HUES48 (cell line): ENCODE data around the gene PALM3.

Experiments used
- H3K27ac ChIP-seq: one replicate; pipeline ENCODE4 v1.7.0; 2013; ENCODE audit warnings: low read depth, low read length, inconsistent platforms
- H3K27me3 ChIP-seq: 2 replicates; pipeline ENCODE4 v1.6.1; 2013; ENCODE audit warnings: mild to moderate bottlenecking, low read length; ENCODE audit not compliant: control insufficient read depth, insufficient read depth
- H3K36me3 ChIP-seq: 2 replicates; pipeline ENCODE4 v1.6.1; 2013; ENCODE audit warnings: low read length; ENCODE audit not compliant: control insufficient read depth, insufficient read depth
- H3K4me1 ChIP-seq: 2 replicates; pipeline ENCODE4 v1.6.1; 2013; ENCODE audit warnings: mild to moderate bottlenecking, low read length; ENCODE audit not compliant: control insufficient read depth, insufficient read depth
- H3K4me3 ChIP-seq: 2 replicates; pipeline ENCODE4 v1.5.1; 2013; ENCODE audit warnings: mild to moderate bottlenecking, low read depth, low read length
- H3K9ac ChIP-seq: 2 replicates; pipeline ENCODE4 v1.6.1; 2013; ENCODE audit warnings: mild to moderate bottlenecking, low read depth, low read length, moderate library complexity
- H3K9me3 ChIP-seq: 2 replicates; pipeline ENCODE4 v1.6.1; 2013; ENCODE audit warnings: low read length; ENCODE audit not compliant: control insufficient read depth, insufficient read depth

Gene PALM3

GRCh38 chr19:14072535-14073260 is 10.8 kb upstream of the PALM3 start, which contains the start of gene MISP3:
TSS of gene MISP3 (plus strand) at chr19:14072786. CDS start at chr19:14073310, 524 bp downstream.
- Histone ChIP-seq H3K9me3 (no peaks in the 10 kb centered on the region), H3K27me3 (peaks cover 46% of the 10 kb centered on the region), H3K27ac (no peak within 1 kb of the TSS), H3K4me1 (peaks cover 4% of the 10 kb centered on the region; the same call in 1 of the 2 replicates), H3K9ac (no peak within 1 kb of the TSS), H3K36me3 (no peaks in the 10 kb centered on the region), H3K4me3 (peak within 1 kb of the TSS; percentile 62)

GRCh38 chr19:14070268-14071050 is 8.6 kb upstream of the PALM3 start:
- peaks cover 37% of the 10 kb centered on the region for H3K27me3 ChIP-seq
- H3K4me3 ChIP-seq: no peak overlapping the region
- H3K9ac ChIP-seq: no peak overlapping the region
- H3K4me1 ChIP-seq: peaks cover 4% of the 10 kb centered on the region; the same call in 1 of the 2 replicates
- no peaks in the 10 kb centered on the region for H3K9me3 ChIP-seq
- H3K27ac ChIP-seq: no peak overlapping the region
- no peaks in the 10 kb centered on the region for H3K36me3 ChIP-seq

DNA sequence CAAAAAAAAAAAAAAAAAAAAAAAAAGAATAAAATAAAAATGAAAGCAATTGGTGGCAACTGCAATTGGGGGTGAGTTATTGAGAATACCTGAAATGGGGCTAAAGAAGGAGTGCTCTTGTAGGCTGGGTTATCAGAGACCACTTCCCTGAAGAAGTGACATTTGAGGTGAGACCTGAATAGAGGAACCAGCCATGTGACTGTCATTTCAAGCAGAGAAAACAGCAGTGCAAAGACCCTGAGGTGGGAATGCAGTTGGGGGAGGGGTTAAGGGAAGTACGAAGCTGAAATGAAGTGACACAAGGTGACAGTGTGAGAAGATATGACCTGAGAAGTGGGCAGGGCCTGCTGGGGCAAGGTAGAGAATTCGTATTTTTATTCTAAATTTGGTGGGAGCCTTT is 4.3 kb upstream of the PALM3 start:
- Histone ChIP-seq H3K9me3 (no peaks in the 10 kb centered on the region), H3K9ac (no peak overlapping the region), H3K27me3 (no peaks in the 10 kb centered on the region), H3K27ac (no peak overlapping the region), H3K4me1 (no peaks in the 10 kb centered on the region), H3K4me3 (no peak overlapping the region), H3K36me3 (no peaks in the 10 kb centered on the region)

DNA sequence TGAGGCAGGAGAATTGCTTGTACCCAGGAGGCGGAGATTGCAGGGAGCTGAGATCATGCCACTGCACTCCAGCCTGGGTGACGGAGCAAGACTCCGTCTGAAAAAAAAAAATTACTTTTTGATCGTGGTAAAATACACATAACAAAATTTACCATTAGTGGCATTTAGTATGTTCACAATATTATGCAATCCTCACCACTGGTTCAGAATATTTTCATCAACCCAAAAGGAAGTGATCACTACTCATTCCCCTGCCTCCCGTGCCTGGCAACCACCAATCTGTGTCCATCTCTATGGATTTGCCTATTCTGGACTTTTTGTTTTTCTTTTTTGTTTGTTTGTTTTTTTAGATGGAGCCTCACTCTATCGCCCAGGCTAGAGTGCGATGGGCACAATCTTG is 1.2 kb upstream of the PALM3 start:
- Histone ChIP-seq H3K27ac (no peak overlapping the region), H3K4me1 (no peaks in the 10 kb centered on the region), H3K36me3 (no peaks in the 10 kb centered on the region), H3K4me3 (no peak overlapping the region), H3K9me3 (no peaks in the 10 kb centered on the region), H3K9ac (no peak overlapping the region), H3K27me3 (peaks cover 20% of the 10 kb centered on the region)

DNA sequence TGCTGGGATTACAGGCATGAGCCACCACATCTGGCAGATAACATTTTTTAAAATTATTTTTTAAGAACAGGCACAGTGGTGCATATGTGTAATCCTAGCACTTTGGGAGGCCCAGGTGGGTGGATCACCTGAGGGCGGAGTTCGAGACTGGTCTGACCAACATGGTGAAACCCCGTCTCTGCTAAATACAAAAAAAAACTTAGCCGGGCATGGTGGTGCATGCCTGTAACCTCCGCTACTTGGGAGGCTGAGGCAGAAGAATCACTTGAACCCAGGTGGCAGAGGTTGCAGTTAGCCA is 631 bp upstream of the PALM3 start:
- H3K4me1 ChIP-seq: no peaks in the 10 kb centered on the region
- H3K27me3 ChIP-seq: peaks cover 22% of the 10 kb centered on the region
- H3K4me3 ChIP-seq: no peak overlapping the region
- H3K9ac ChIP-seq: no peak overlapping the region
- no peaks in the 10 kb centered on the region for H3K9me3 ChIP-seq
- no peaks in the 10 kb centered on the region for H3K36me3 ChIP-seq
- H3K27ac ChIP-seq: no peak overlapping the region

- no peaks in the 10 kb centered on the region for H3K36me3 ChIP-seq
- no peak overlapping the region for H3K4me3 ChIP-seq
- peaks cover 22% of the 10 kb centered on the region for H3K27me3 ChIP-seq
- no peaks in the 10 kb centered on the region for H3K9me3 ChIP-seq
- H3K4me1 ChIP-seq: no peaks in the 10 kb centered on the region
- H3K9ac ChIP-seq: no peak overlapping the region
- H3K27ac ChIP-seq: no peak overlapping the region
Observed at GRCh38 chr19:14061081-14061749, 661 bp downstream of the PALM3 start.

DNA sequence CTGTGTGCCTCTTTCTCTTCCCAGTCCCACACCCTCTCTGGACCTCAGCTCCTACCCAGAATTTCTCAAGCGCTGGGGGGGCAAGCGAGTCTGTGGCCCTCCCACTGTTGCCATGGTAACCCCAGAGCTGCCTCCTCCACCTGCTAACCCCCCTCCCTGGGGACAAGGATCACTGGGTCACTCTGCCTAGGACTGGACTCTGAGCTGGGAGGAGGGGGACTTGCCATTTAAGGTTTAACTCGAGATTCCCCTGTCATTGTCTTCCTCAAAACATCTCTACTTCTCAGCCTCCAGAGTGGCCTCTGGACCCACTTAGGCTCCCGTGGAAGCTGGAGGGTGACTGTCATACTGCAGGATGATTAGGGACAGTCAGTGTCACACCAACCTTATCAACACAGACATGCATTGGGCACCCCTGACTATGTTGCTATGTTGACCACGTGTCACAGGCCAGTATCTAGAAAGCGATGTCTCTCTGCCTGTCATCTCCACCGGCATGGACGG is 2.2 kb downstream of the PALM3 start:
- Histone ChIP-seq H3K9me3 (no peaks in the 10 kb centered on the region), H3K4me1 (no peaks in the 10 kb centered on the region), H3K9ac (no peak overlapping the region), H3K4me3 (no peak overlapping the region), H3K27ac (no peak overlapping the region), H3K27me3 (peaks cover 22% of the 10 kb centered on the region), H3K36me3 (no peaks in the 10 kb centered on the region)

DNA sequence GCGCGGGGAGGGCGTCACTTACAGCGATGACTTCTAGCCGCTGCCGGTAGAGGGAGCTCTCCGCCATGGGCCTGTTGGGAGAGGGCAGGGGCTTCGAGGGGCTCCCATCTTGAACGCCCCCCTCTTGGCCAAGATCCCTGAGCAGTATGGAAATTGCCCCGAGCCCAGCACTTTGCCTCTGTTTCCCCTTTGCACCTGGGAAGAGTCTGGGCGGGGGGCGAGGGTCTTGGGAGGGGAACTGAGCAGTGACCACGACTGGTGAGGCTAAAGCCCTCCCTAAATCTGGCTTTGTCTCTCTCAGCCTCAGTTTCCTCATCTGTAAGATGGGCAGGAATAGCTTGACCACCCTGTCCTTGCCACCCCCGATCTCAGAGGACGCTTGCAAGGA is 2.8 kb downstream of the PALM3 start:
- Histone ChIP-seq H3K27me3 (peaks cover 22% of the 10 kb centered on the region), H3K9ac (no peak overlapping the region), H3K4me1 (no peaks in the 10 kb centered on the region), H3K27ac (no peak overlapping the region), H3K9me3 (no peaks in the 10 kb centered on the region), H3K4me3 (no peak overlapping the region), H3K36me3 (no peaks in the 10 kb centered on the region)

DNA sequence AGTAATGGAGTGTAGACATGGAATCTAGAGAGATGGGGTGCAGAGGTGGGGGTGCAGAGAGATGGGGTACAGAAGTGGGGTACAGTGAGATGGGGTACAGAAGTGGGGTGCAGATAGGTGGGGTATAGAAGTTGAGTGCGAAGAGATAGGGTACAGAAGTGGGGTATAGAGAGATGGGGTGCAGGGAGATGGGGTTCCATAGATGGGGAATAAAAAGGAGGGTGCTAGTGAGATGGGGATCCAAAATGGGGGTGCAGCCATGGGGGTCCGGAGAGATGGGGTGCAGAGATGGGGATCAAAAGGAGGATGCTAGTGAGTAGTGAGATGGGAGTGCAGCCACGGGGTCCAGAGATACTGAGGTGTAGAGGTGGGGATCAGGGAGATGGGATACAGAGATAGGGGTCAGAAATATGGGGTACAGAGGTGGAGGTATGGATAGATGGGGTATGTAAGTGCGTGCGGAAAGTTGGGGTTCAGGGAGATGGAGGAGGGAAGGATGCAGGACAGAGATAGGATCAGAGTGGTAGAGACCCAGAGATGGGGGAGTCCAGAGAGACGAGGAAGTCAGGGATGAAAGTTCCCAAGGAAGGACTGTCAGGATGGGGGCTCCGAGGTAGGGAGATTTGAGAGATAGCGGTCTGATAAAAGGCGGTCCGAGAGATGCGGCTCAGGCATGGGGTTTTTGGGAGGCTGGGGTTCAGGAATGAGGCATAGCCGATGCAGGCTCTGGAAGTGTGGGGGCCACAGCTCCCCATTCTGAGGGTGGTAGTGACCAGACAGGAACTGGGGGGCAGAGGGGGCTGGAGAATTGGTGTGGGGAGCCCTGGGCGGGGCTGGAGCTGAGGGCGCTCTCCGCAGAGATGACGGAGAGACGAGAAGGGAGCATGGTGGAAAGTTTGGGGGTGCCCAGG is 3.4 kb downstream of the PALM3 start:
- Histone ChIP-seq H3K4me3 (peak overlapping the region; percentile 68), H3K4me1 (no peaks in the 10 kb centered on the region), H3K27ac (no peak overlapping the region), H3K9ac (no peak overlapping the region), H3K9me3 (no peaks in the 10 kb centered on the region), H3K27me3 (peaks cover 22% of the 10 kb centered on the region), H3K36me3 (no peaks in the 10 kb centered on the region)

DNA sequence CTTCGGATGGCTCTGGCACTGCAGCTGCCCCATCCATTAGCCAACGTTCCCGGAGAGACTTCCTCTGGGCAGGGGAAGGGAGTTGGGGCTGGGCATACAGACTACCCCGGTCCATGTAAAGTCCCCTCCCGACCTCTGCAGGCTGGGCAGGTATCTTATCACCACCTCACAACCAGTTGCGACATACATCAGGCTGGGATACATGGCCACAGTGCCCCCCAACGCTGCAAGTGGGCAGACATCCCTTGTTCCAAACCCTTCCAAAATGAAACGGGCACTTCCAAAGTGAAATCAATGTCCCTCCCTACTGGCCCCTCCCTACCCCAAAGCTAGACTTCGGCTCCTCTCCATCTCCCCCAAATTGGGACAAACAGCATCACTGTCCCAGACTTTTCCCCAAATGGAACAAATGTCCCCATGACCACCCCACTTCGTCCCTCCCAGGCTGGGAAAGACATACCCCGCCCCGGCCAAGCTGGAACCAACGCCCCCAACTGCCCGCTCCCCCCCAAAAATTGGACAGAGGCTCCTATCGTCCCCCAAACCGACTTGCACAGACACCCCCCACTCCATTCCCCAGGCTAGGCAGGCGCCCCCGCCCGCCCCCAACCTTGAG is 5.0 kb downstream of the PALM3 start:
- peaks cover 22% of the 10 kb centered on the region for H3K27me3 ChIP-seq
- no peak overlapping the region for H3K27ac ChIP-seq
- 0 out of 2 replicates have a peak, but pooled peaks cover 4% of the 10 kb centered on the region for H3K36me3 ChIP-seq
- peak overlapping the region; percentile 64 for H3K4me3 ChIP-seq
- no peak overlapping the region for H3K9ac ChIP-seq
- no peaks in the 10 kb centered on the region for H3K9me3 ChIP-seq
- no peaks in the 10 kb centered on the region for H3K4me1 ChIP-seq
